IMR-90 (cell line): ENCODE measurements around the gene NOTO. TPM values are rescaled to one million over a fixed set of nuclear protein-coding genes. Genes with fewer than 3 reads are reported as not detected.
"Not testable (repeated sequence)": the region's sequence is repeated elsewhere in the genome, so short reads cannot be mapped to it uniquely, and the experiment has no call there.

Source experiments
- ATAC-seq: fragments of 200-7000 bp; cut with Tn5 transposase; 2 replicates; pipeline ENCODE4 v1.9.1; 2020; ENCODE audit warnings: low read depth, mild to moderate bottlenecking, moderate library complexity
- BruUV-seq: library from RNA; stranded (reverse); fragments of 400-500 nt; replicated peaks from 2 replicates; lab custom pipeline; 2021; lab: Mats Ljungman, UMichigan
- CTCF ChIA-PET: fragments of 300-600 bp; formaldehyde crosslinking; extraction: SDS; loops from one replicate; lab custom pipeline; 2021; ENCODE audit warnings: antibody characterized with exemption; lab: Yijun Ruan, JAX
- POLR2A ChIA-PET: fragments of 300-600 bp; sonication (Branson Sonifier 250); formaldehyde crosslinking; loops from one replicate; lab custom pipeline; 2022; ENCODE audit warnings: antibody characterized with exemption; ENCODE audit not compliant: unreplicated experiment; lab: Charles Lee
- DNase-seq: peaks from one replicate; pipeline ENCODE4 v3.0.0; 2013
- H2AFZ ChIP-seq: replicated peaks from 2 replicates; pipeline ENCODE3; 2013; ENCODE audit warnings: low read length, mild to moderate bottlenecking; ENCODE audit not compliant: poor library complexity
- H2AK5ac ChIP-seq: 2 replicates; pipeline ENCODE4 v1.6.1; 2013; ENCODE audit warnings: low read depth, low read length, inconsistent platforms
- H2AK9ac ChIP-seq: replicated peaks from 2 replicates; pipeline ENCODE3; 2013; ENCODE audit warnings: mild to moderate bottlenecking, low read depth, low read length, moderate library complexity; ENCODE audit not compliant: poor library complexity
- H2BK120ac ChIP-seq: 2 replicates; pipeline ENCODE4 v1.6.1; 2013; ENCODE audit warnings: low read depth, low read length, inconsistent platforms
- H2BK15ac ChIP-seq: 3 replicates; pipeline ENCODE4 v1.6.1; 2013; ENCODE audit warnings: low read depth, low read length, inconsistent platforms
- H2BK20ac ChIP-seq: 2 replicates; pipeline ENCODE4 v1.6.1; 2013; ENCODE audit warnings: low read depth, mild to moderate bottlenecking, inconsistent platforms, low read length, moderate library complexity
- H2BK5ac ChIP-seq: 2 replicates; pipeline ENCODE4 v1.6.1; 2013; ENCODE audit warnings: mild to moderate bottlenecking, low read depth, low read length, inconsistent platforms; ENCODE audit not compliant: poor library complexity, severe bottlenecking
- H3K14ac ChIP-seq: replicated peaks from 2 replicates; pipeline ENCODE4 v1.6.1; 2013; ENCODE audit warnings: low read depth, low read length, inconsistent platforms
- H3K18ac ChIP-seq: 2 replicates; pipeline ENCODE4 v1.6.1; 2013; ENCODE audit warnings: low read depth, low read length, control low read depth
- H3K23ac ChIP-seq: 2 replicates; pipeline ENCODE4 v1.6.1; 2013; ENCODE audit warnings: low read depth, low read length, inconsistent platforms
- H3K27ac ChIP-seq: 2 replicates; pipeline ENCODE4 v1.5.1; 2013; ENCODE audit warnings: mild to moderate bottlenecking, control low read depth, low read length; ENCODE audit not compliant: insufficient read depth
- H3K27me3 ChIP-seq: 2 replicates; pipeline ENCODE4 v1.6.1; 2013; ENCODE audit warnings: low read length; ENCODE audit not compliant: control insufficient read depth, insufficient read depth
- H3K36me3 ChIP-seq: 2 replicates; pipeline ENCODE4 v1.6.1; 2013; ENCODE audit warnings: low read length, mixed read lengths; ENCODE audit not compliant: control insufficient read depth, insufficient read depth
- H3K4ac ChIP-seq: 2 replicates; pipeline ENCODE4 v1.6.1; 2013; ENCODE audit warnings: low read depth, low read length, inconsistent platforms
- H3K4me1 ChIP-seq: 2 replicates; pipeline ENCODE4 v1.6.1; 2013; ENCODE audit warnings: low read length, mixed read lengths; ENCODE audit not compliant: control insufficient read depth, insufficient read depth
- H3K4me2 ChIP-seq: 2 replicates; pipeline ENCODE4 v1.6.1; 2013; ENCODE audit warnings: low read depth, mild to moderate bottlenecking, control low read depth, low read length, moderate library complexity
- H3K4me3 ChIP-seq: 2 replicates; pipeline ENCODE4 v1.5.1; 2013; ENCODE audit warnings: low read depth, mild to moderate bottlenecking, control low read depth, low read length, moderate library complexity; ENCODE audit not compliant: insufficient read depth
- H3K56ac ChIP-seq: 2 replicates; pipeline ENCODE4 v1.6.1; 2013; ENCODE audit warnings: low read length, inconsistent platforms; ENCODE audit not compliant: insufficient read depth; ENCODE audit errors: extremely low read depth
- H3K79me1 ChIP-seq, 2 experiments: 2 replicates each; pipeline ENCODE4 v1.6.1; 2013; ENCODE audit warnings: low read length in 2 of 2, inconsistent platforms in 1 of 2, low read depth in 1 of 2
- H3K9ac ChIP-seq: 2 replicates; pipeline ENCODE4 v1.6.1; 2013; ENCODE audit warnings: low read depth, low read length, control low read depth
- H3K9me1 ChIP-seq: 2 replicates; pipeline ENCODE4 v1.6.1; 2013; ENCODE audit warnings: low read length, inconsistent platforms; ENCODE audit not compliant: insufficient read depth
- H3K9me3 ChIP-seq: 2 replicates; pipeline ENCODE4 v1.6.1; 2013; ENCODE audit warnings: low read length; ENCODE audit not compliant: control insufficient read depth, insufficient read depth
- H4K20me1 ChIP-seq: 2 replicates; pipeline ENCODE4 v1.6.1; 2013; ENCODE audit warnings: low read length, inconsistent platforms; ENCODE audit not compliant: insufficient read depth
- H4K5ac ChIP-seq: 2 replicates; pipeline ENCODE4 v1.6.1; 2013; ENCODE audit warnings: mild to moderate bottlenecking, low read depth, low read length, control low read depth
- H4K8ac ChIP-seq, 2 experiments: 2 replicates each; pipeline ENCODE4 v1.6.1; 2013; ENCODE audit warnings: low read depth in 2 of 2, low read length in 2 of 2, control low read depth in 1 of 2, inconsistent platforms in 1 of 2
- H4K91ac ChIP-seq: 2 replicates; pipeline ENCODE4 v1.6.1; 2013; ENCODE audit warnings: low read depth, low read length, inconsistent platforms; ENCODE audit not compliant: insufficient read depth
- WGBS, 2 experiments: methylation state at CpG; one replicate each; pipeline versions ENCODE4 v1.1.5 to v1.1.7; 2013; ENCODE audit warnings: missing lambda C conversion rate in 2 of 2; ENCODE audit not compliant: insufficient read length in 1 of 2; ENCODE audit errors: extremely low coverage in 2 of 2; 5-methylcytosine and 5-hydroxymethylcytosine counted together
- dilution Hi-C: fragments of 300-500 bp; cut with HindIII; formaldehyde crosslinking; loops from one replicate; pipeline ENCODE4 v1.14.3; 2018; ENCODE audit warnings: low sequenced_read_pairs; ENCODE audit not compliant: unreplicated experiment
- in situ Hi-C: fragments of 300-500 bp; cut with MboI; formaldehyde crosslinking; loops from 3 replicates; pipeline ENCODE4 v1.14.3; 2019; ENCODE audit warnings: low sequenced_read_pairs, inconsistent platforms, mixed read lengths
- intact Hi-C: fragments of 100-400 bp; cut with micrococcal nuclease; formaldehyde crosslinking; loops from 2 replicates; pipeline ENCODE4 v1.10.0; 2022
- polyA plus RNA-seq, 3 experiments: library from polyadenylated mRNA; depleted of rRNA; stranded (reverse); fragments of >200 nt; gene quantifications; 2 replicates each; pipeline ENCODE4 v1.2.3, GENCODE V29; 2012; ENCODE audit warnings: low replicate concordance in 1 of 3
- total RNA-seq: library from RNA; depleted of rRNA; stranded (reverse); fragments of >200 nt; gene quantifications from 2 replicates; pipeline ENCODE4 v1.2.3, GENCODE V29; 2012

NOTO gene
- total and polyA plus RNA-seq, 2 of the 4 experiments (the other 2 are of a cell fraction) = not detected

DNA sequence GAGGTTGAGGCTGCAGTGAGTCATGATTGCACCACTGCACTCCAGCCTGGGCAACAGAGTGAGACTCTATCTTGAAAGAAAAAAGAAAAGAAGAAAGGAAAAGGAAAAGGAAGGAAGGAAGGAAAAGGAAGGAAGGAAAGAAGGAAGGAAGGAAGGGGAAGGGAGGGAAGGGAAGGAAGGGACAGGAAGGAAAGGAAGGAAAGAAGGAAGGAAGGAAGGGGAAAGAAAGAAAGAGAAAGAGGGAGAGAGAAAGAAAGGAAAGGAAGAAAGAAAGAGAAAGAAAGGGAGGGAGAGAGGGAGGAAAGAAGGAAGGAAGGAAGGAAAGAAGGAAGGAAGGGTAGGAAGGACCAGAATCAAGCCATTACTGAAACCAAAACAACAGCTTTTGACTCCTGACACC is 34.0 kb upstream of the NOTO start:
- H3K27me3 ChIP-seq = peaks cover 10% of the 10 kb centered on the region; the same call in 1 of the 2 replicates
- BruUV-seq, intact Hi-C loops, in situ Hi-C loops, H3K9me1 ChIP-seq, H3K23ac ChIP-seq, dilution Hi-C loops, H3K18ac ChIP-seq, H2AFZ ChIP-seq, DNase-seq, H3K4me3 ChIP-seq, H2AK5ac ChIP-seq, H4K20me1 ChIP-seq, H3K36me3 ChIP-seq, H3K9ac ChIP-seq, H4K5ac ChIP-seq, H2BK15ac ChIP-seq, H3K9me3 ChIP-seq, POLR2A ChIA-PET, ATAC-seq, H3K14ac ChIP-seq, H4K91ac ChIP-seq, H3K4ac ChIP-seq, H3K27ac ChIP-seq, H2AK9ac ChIP-seq, H2BK5ac ChIP-seq, H3K4me1 ChIP-seq, H2BK120ac ChIP-seq, H3K56ac ChIP-seq, H3K79me1 ChIP-seq, H3K4me2 ChIP-seq, H4K8ac ChIP-seq, H2BK20ac ChIP-seq: not testable (repeated sequence)
- CTCF ChIA-PET = interaction anchor here (1.3 kb wide), 1 partner anchor 275 kb away, joined by 3 read pairs; no protein-coding TSS in a partner anchor

DNA sequence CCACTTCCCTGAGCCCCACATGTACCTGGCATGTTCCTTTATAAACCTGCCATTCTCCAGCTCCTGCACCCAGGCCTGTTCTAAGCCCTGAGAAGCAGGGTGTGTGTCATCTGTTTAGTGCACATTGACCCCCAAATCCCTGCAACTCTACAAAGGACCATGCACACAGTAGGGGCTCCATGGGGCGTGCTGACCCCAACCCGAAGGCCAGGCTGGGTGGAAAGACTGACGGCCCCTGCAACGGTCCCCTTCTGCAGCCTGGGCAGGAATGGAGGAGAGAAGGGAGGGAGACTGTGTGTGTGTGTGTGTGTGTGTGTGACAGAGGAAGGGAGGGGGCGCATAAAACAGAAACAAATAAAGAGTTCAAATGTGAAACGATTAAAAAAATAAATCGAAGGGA is 32.0 kb upstream of the NOTO start:
- POLR2A ChIA-PET, dilution Hi-C loops, H3K56ac ChIP-seq, H2BK15ac ChIP-seq, H2BK5ac ChIP-seq, DNase-seq, H3K9me3 ChIP-seq, ATAC-seq, H3K18ac ChIP-seq, BruUV-seq, H3K23ac ChIP-seq, H4K8ac ChIP-seq, CTCF ChIA-PET, H2AK9ac ChIP-seq, H4K91ac ChIP-seq, H3K4me3 ChIP-seq, H2AFZ ChIP-seq, H2BK20ac ChIP-seq, H3K9ac ChIP-seq, H3K4me2 ChIP-seq, H4K20me1 ChIP-seq, intact Hi-C loops, H3K4me1 ChIP-seq, in situ Hi-C loops, H2BK120ac ChIP-seq, H3K14ac ChIP-seq, H3K79me1 ChIP-seq, H4K5ac ChIP-seq, H3K36me3 ChIP-seq, H3K27ac ChIP-seq, H2AK5ac ChIP-seq, H3K4ac ChIP-seq, H3K9me1 ChIP-seq: not testable (repeated sequence)
- H3K27me3 ChIP-seq = peaks cover 26% of the 10 kb centered on the region
- no CpG with 5 or more reads among the region's 7 CpGs for WGBS, 2 experiments
